ENCODE results near the gene ASCC3.

DNA sequence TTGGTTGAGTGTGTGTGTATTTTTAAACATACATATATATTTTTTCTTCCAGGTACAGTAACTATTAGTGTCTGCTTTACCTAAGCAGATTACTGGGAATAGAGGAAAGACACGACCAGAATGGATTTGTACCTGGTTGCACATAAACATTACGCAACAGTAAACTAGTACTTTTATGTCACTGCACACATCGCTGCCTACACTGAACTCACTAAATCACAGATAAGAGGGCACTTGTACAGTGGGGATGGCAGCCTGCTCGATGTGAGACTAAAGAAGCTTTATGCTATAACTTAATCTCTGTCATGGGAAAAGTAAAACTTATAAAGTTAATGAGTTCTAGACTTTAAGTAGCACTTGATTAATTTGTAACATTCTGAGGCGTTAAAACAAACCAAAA is 326.9 kb downstream of the ASCC3 start:
- TF ChIP-seq HDAC2 (IDR thresholded peaks at IDR 0.05) (no peak), HOXA7 (CRISPR knock-in tag; IDR thresholded peaks at IDR 0.05) (no peak), CHD2 (IDR thresholded peaks at IDR 0.05; ENCODE audit: low read length, partially characterized antibody) (no peak), NPAS2 (CRISPR knock-in tag; IDR thresholded peaks at IDR 0.05; ENCODE audit: borderline replicate concordance) (no peak), SREBF2 (IDR thresholded peaks at IDR 0.05) (no peak), POLR2A (IDR thresholded peaks at IDR 0.05; ENCODE audit: low read length) (no peak), KDM1A (IDR thresholded peaks at IDR 0.05; ENCODE audit: low read depth) (no peak), RNF2 (IDR thresholded peaks at IDR 0.05; ENCODE audit: borderline replicate concordance, low read depth) (no peak), NR3C1 (IDR thresholded peaks at IDR 0.05) (no peak), PHF8 (IDR thresholded peaks at IDR 0.05; ENCODE audit: borderline replicate concordance, low read depth) (no peak), KDM5A (IDR thresholded peaks at IDR 0.05) (no peak)
- TF ChIP-seq, protein P1, sequence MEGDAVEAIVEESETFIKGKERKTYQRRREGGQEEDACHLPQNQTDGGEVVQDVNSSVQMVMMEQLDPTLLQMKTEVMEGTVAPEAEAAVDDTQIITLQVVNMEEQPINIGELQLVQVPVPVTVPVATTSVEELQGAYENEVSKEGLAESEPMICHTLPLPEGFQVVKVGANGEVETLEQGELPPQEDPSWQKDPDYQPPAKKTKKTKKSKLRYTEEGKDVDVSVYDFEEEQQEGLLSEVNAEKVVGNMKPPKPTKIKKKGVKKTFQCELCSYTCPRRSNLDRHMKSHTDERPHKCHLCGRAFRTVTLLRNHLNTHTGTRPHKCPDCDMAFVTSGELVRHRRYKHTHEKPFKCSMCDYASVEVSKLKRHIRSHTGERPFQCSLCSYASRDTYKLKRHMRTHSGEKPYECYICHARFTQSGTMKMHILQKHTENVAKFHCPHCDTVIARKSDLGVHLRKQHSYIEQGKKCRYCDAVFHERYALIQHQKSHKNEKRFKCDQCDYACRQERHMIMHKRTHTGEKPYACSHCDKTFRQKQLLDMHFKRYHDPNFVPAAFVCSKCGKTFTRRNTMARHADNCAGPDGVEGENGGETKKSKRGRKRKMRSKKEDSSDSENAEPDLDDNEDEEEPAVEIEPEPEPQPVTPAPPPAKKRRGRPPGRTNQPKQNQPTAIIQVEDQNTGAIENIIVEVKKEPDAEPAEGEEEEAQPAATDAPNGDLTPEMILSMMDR (IDR thresholded peaks at IDR 0.05), result no peak
- TF ChIP-seq, protein P2, sequence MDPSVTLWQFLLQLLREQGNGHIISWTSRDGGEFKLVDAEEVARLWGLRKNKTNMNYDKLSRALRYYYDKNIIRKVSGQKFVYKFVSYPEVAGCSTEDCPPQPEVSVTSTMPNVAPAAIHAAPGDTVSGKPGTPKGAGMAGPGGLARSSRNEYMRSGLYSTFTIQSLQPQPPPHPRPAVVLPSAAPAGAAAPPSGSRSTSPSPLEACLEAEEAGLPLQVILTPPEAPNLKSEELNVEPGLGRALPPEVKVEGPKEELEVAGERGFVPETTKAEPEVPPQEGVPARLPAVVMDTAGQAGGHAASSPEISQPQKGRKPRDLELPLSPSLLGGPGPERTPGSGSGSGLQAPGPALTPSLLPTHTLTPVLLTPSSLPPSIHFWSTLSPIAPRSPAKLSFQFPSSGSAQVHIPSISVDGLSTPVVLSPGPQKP (IDR thresholded peaks at IDR 0.05; ENCODE audit: low read depth, low read length), result no peak
